Raji (cell line): Measurements from ENCODE around the gene KCNG2.

Experiments
- POLR2A ChIP-seq: IDR thresholded peaks from 2 replicates; pipeline ENCODE4 v1.6.1; 2011; ENCODE audit warnings: low read depth, low read length, control low read depth; ENCODE audit not compliant: insufficient read depth

KCNG2 gene

DNA sequence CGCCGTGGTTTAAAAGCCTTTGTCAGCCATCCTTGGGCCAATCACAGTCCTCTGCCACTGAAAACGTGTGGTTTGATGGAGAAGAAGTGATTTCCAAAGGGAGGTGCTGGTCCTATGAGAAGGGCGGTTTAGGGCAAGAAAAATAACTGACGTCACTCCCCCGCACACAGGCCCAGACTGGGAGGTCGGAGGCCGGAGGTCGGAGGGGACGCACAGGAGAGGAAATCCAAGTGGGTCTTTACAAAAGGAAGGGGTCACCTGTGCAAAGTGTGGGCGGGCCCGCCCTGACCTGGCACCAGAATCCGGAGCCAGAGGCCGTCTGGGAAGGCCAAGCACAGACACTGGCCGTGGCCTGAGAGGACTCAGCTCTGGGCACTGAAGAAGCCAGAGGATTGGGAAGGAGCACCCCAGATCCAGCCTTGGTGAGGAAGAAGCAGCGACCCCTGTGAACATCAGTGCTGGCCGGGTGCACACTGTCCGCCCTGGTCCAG is 18.0 kb upstream of the KCNG2 start:
- no peak for TF ChIP-seq POLR2A

DNA sequence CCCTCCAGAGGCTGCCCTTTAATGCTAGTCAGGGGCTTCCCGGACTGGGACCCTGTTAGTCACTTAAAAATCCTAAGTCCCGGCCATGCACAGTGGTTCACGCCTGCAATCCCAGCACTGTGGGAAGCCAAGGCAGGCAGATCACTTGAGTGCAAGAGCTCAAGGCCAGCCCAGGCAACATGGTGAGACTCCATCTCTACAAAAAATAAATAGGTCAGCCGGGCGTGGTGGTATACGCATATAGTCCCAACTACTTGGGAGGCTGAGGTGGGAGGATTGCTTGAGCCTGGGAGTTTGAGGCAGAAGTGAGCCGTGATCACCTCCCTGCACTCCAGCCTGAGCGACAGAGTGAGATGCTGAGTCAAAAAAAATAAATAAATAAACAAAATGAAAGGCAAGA is 17.2 kb upstream of the KCNG2 start:
- no peak for TF ChIP-seq POLR2A

DNA sequence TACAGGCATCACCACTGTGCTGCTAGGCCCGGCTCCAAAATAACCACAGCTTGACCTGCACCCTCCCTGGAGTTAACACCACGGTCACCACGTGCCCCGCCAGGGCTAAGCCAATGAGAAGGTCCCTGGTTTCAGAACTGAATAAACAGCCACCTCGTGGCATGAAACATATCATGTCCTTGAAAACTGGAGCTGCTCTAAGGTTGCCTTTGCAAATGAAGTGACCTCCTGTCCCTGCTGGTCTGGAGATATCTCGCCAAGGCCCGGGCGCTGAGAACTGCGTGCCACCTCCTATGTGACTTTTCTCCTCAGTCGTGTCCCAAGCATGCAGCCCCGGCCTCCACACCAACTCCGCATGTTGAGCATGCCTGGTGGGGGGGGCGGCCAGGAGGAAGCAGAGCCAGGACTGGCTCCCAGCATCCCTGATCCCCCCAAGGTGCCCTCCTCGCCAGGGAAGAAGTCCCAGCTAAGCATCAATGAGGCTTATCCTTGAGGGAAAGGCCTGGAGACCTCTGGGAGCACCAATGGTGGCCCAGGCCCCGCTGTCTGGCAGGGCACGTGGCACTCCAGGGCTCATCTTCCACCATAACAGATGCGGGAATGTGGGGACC is 16.3 kb upstream of the KCNG2 start:
- no peak for TF ChIP-seq POLR2A

GRCh38 chr18:79782566-79783308 is 15.0 kb upstream of the KCNG2 start:
- TF ChIP-seq POLR2A = no peak

DNA sequence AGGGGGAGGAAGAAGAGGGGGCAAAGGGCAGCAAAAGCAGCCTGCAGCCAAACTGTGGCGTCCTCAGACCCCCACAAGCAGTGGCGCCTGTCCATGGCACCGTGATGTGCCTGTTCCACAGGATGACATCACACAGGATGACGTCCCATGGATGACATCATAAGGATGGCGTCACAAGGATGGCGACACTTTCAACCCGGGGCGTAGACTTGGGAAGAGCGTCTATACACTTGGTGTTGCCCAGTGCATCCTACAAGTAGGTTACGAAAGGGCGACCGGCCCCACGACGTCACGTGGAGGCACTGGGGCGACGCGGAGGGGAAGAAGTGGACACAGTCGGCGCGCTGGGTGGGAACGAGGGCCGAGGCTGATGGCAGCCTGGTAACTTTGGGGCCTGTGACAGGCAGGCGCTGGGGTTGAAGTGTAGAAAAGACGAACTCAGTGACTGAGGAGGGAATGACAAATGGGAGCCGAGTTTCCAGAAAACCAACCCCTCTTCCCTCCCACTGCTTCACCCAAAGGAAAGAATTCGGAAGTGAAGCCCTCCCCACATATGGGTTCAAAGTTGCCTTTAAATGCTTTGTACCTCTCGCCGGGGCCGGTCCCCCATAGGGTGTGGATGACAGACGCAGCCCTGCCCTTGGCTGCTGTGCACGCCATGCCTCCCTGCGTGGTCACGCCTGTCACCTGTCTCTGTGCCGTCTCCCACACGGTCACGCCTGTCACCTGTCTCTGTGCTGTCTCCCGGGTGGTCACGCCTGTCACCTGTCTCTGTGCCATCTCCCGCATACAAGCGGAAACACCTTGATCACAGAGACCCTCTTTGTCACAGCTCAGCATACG is 13.4 kb upstream of the KCNG2 start:
- TF ChIP-seq POLR2A = no peak

GRCh38 chr18:79784965-79785770 is 12.6 kb upstream of the KCNG2 start:
- TF ChIP-seq POLR2A = no peak

GRCh38 chr18:79785831-79786230 is 11.9 kb upstream of the KCNG2 start:
- TF ChIP-seq POLR2A = no peak

GRCh38 chr18:79786304-79786703 is 11.4 kb upstream of the KCNG2 start:
- no peak for TF ChIP-seq POLR2A

DNA sequence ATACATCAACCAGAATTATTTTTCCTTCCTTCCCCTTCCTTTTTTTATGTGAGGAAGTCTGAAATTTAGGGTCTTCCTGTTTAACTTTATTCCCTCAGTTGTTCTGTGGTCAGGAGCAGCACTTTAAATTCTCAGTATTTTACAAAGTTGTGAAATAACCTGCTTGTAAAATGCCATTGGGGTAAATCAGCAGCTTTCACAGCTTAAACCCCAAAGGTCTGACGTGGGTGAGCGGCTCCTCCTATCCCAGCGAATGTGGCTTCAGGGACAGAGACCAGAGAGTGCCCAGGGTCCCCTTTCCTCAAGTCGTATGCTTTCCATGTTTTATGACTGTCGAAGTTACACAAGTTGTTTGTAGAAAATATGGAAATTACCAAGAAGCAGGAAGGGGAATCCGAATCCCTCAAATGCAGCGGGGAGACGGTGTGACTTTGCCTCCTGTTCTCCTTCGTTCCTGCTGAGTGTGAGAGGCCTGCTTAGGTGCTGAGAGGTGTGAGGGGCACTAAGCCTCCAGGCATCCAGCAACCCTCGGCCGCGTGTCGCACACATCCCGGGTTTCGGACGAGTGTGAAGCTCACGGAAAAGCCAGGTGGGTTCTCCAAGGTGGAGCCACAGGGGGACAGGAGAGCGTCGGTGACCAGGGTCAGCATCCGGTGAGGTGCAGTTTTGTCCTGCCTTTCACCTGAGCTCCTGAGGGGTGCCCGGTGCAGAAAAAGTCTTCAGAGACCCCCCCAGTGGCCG is 10.8 kb upstream of the KCNG2 start:
- no peak for TF ChIP-seq POLR2A

- no peak for TF ChIP-seq POLR2A
These were observed 10.2 kb upstream of the KCNG2 start for GRCh38 chr18:79787527-79787864.

DNA sequence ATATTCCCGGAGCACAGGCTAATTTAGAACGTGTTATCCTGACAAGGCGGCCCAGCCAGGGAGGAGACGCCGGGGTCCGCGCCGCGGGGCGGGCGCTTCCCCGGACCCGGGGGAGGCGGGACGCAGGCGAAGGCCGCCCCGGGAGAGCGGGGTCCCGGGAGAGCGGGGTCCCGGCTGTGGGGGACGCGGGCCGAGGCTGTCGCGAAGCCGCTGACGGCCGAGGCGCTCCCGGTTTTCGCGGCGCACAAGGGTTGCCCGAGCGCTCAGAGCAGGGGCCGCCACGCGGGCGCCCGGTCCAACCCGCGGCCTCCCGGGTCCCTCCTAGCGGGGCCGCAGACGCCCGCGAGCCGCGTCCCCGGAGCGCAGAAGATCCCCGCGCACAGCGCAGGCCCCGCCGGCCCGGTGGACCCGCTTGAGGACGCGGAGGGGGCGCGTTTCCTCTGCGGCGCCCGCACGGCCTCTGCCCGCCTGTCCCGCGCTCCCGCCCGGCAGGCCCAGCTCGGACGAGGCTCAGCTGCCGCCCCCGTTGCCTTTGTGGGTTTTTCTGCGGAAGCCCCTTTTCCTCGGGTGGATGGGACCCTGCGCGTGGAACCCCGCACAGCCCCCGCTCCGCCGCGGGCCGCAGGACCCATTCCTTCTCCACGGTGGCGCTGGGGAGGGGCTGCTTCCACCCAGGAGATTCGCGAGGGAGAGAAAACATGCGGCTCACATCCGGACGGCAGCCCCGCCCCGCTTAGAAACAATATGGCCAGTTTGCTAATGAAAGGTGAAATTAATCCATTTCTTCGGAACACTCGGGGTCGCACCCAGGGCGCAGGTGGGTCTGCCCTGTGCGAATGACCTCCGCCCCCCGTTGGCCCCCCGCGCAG is 9.6 kb upstream of the KCNG2 start:
- no peak for TF ChIP-seq POLR2A

GRCh38 chr18:79788734-79789085 is 9.0 kb upstream of the KCNG2 start:
- no peak for TF ChIP-seq POLR2A

DNA sequence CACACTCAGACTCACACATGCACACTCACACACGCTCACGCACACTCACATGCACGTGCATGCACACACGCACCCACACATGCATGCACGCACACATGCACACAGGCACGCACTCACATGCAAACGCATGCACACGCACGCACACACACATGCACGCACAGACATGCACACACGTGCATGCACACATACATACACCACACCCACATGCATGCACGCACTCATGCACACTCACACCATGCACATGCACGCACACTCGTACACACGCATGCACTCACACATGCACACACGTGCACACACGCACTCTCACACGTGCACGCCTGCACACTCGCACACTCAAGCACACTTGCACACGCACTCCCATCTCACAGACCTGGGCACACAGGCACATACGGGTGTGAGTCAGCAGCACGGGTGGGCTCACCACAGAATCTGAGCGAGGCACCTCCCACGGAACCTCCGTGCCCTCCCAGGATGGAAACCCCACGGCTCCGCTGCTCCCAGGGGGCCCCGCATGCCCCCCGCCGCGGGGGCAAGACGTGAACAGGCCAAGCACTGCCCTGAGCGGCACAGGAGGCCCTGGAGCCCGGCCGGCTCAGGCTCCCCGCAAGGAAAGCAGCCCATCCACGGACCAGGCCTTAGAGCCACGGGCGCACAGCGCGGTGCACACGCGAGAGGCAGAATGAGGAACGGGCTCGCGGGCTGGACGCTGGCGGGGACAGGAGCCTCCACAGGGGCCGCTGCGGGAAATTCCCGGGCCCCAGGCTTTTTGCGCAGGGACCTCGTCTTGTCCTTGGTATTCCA is 8.4 kb upstream of the KCNG2 start:
- TF ChIP-seq POLR2A = no peak
